PC-9 (cell line): Measurements from ENCODE around the gene CNNM2. TPM values are rescaled to one million over a fixed set of nuclear protein-coding genes. Genes with fewer than 3 reads are reported as not detected.

Experiments
- BruUV-seq: library from RNA; stranded (reverse); fragments of 400-500 nt; replicated peaks from 2 replicates; lab custom pipeline; 2021; lab: Mats Ljungman, UMichigan
- CTCF ChIA-PET: fragments of 300-600 bp; sonication (Branson Sonifier 250); formaldehyde crosslinking; loops from one replicate; lab custom pipeline; 2022; ENCODE audit warnings: antibody characterized with exemption; lab: Charles Lee
- POLR2A ChIA-PET: fragments of 300-600 bp; sonication (Branson Sonifier 250); formaldehyde crosslinking; loops from one replicate; lab custom pipeline; 2022; ENCODE audit warnings: antibody characterized with exemption; ENCODE audit not compliant: unreplicated experiment; lab: Charles Lee
- DNase-seq, 2 experiments: peaks; one replicate each; pipeline versions ENCODE4 v3.0.0 to v3.0.0-alpha.2; 2015 to 2022; ENCODE audit warnings: mixed read lengths in 1 of 2
- H2AFZ ChIP-seq: fragments of 200-600 bp; sonication (generic); 2 replicates; pipeline ENCODE4 v1.8.1; 2017; ENCODE audit warnings: antibody characterized with exemption
- H3F3A ChIP-seq: fragments of 200-600 bp; sonication (generic); 2 replicates; pipeline ENCODE4 v1.8.1; 2017; ENCODE audit warnings: antibody characterized with exemption, mild to moderate bottlenecking, low read depth; ENCODE audit not compliant: insufficient read depth
- H3K27ac ChIP-seq: fragments of 200-600 bp; sonication (generic); 2 replicates; pipeline ENCODE4 v1.6.1; 2016; ENCODE audit warnings: mixed run types
- H3K27me3 ChIP-seq: fragments of 200-600 bp; sonication (generic); 2 replicates; pipeline ENCODE4 v1.6.1; 2016; ENCODE audit warnings: low read depth, mixed run types; ENCODE audit not compliant: insufficient read depth
- H3K36me3 ChIP-seq: fragments of 200-600 bp; sonication (generic); 2 replicates; pipeline ENCODE4 v1.6.1; 2016; ENCODE audit warnings: low read depth, mixed run types
- H3K4me1 ChIP-seq: fragments of 200-600 bp; sonication (generic); replicated peaks from 2 replicates; pipeline ENCODE4 v1.6.1; 2016; ENCODE audit warnings: mixed run types; ENCODE audit not compliant: insufficient read depth
- H3K4me2 ChIP-seq: fragments of 200-600 bp; sonication (generic); 2 replicates; pipeline ENCODE4 v1.6.1; 2017; ENCODE audit warnings: mixed run types
- H3K4me3 ChIP-seq: fragments of 200-600 bp; sonication (generic); 2 replicates; pipeline ENCODE4 v1.6.1; 2016; ENCODE audit warnings: mixed run types
- H3K79me2 ChIP-seq: fragments of 200-600 bp; sonication (generic); 2 replicates; pipeline ENCODE4 v1.6.1; 2017; ENCODE audit warnings: low read depth, mixed run types
- H3K9me2 ChIP-seq: fragments of 200-600 bp; sonication (generic); 2 replicates; pipeline ENCODE4 v1.8.1; 2017; ENCODE audit warnings: mild to moderate bottlenecking; ENCODE audit not compliant: insufficient read depth
- H3K9me3 ChIP-seq: fragments of 200-600 bp; sonication (generic); 2 replicates; pipeline ENCODE4 v1.8.1; 2016; ENCODE audit warnings: low read depth; ENCODE audit not compliant: insufficient read depth
- H4K20me1 ChIP-seq: fragments of 200-600 bp; sonication (generic); 2 replicates; pipeline ENCODE4 v1.8.1; 2017; ENCODE audit not compliant: insufficient read depth
- EZH2 ChIP-seq: fragments of 200-600 bp; sonication (generic); IDR thresholded peaks from 2 replicates; pipeline ENCODE4 v1.8.0; 2017; ENCODE audit warnings: antibody characterized with exemption, low read depth
- intact Hi-C: fragments of 100-400 bp; cut with micrococcal nuclease; formaldehyde crosslinking; loops from one replicate; pipeline ENCODE4 v1.10.0; 2022; ENCODE audit not compliant: unreplicated experiment
- total RNA-seq: library from RNA; stranded (reverse); gene quantifications from 2 replicates; pipeline ENCODE4 v1.2.3, GENCODE V29; 2021
- TF ChIP-seq, protein P1 (sequence below): fragments of 200-600 bp; sonication (generic); conservative IDR thresholded peaks from 2 replicates; pipeline ENCODE4 v1.6.1; 2017; ENCODE audit warnings: mixed run types, antibody characterized with exemption, mild to moderate bottlenecking, moderate library complexity

The CNNM2 gene
- total RNA-seq, 1 experiment from 2014 or later, result 8.8 TPM

- no peak for DNase-seq
- TF ChIP-seq, protein P1, sequence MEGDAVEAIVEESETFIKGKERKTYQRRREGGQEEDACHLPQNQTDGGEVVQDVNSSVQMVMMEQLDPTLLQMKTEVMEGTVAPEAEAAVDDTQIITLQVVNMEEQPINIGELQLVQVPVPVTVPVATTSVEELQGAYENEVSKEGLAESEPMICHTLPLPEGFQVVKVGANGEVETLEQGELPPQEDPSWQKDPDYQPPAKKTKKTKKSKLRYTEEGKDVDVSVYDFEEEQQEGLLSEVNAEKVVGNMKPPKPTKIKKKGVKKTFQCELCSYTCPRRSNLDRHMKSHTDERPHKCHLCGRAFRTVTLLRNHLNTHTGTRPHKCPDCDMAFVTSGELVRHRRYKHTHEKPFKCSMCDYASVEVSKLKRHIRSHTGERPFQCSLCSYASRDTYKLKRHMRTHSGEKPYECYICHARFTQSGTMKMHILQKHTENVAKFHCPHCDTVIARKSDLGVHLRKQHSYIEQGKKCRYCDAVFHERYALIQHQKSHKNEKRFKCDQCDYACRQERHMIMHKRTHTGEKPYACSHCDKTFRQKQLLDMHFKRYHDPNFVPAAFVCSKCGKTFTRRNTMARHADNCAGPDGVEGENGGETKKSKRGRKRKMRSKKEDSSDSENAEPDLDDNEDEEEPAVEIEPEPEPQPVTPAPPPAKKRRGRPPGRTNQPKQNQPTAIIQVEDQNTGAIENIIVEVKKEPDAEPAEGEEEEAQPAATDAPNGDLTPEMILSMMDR, result no peak
- H3K36me3 ChIP-seq, result peaks cover 32% of the 10 kb centered on the region
- no peaks in the 10 kb centered on the region for H3K79me2 ChIP-seq
- no peaks in the 10 kb centered on the region for H3K27me3 ChIP-seq
- H3K4me1 ChIP-seq, result 0 out of 2 replicates have a peak, but pooled peaks cover 4% of the 10 kb centered on the region
- H3K9me3 ChIP-seq, result no peaks in the 10 kb centered on the region
- no TSS peak for BruUV-seq
- H2AFZ ChIP-seq, result no peak overlapping the region
- no peaks in the 10 kb centered on the region; the same call in 1 of the 2 replicates for H4K20me1 ChIP-seq
- CTCF ChIA-PET, result interaction anchor here (0.5 kb wide), 1 partner anchor 93 kb away, joined by 10 read pairs; the partner anchor contains the start of gene NT5C2
- no peak overlapping the region for H3K4me3 ChIP-seq
- no peak overlapping the region for H3K4me2 ChIP-seq
- H3F3A ChIP-seq, result peaks cover 30% of the 10 kb centered on the region; the same call in 1 of the 2 replicates
- no peaks in the 10 kb centered on the region for H3K9me2 ChIP-seq
- intact Hi-C loops, result loop anchor here (10.0 kb wide), 1 partner anchor 74 kb away; no protein-coding TSS in a partner anchor
- POLR2A ChIA-PET, result no interaction called here
- no peak overlapping the region for H3K27ac ChIP-seq
Observed at GRCh38 chr10:103100620-103101019, 182.5 kb downstream of the CNNM2 start.

GRCh38 chr10:103102195-103102594, 184.1 kb downstream of the CNNM2 start:
- CTCF ChIA-PET, result no interaction called here
- no peaks in the 10 kb centered on the region for H3K9me2 ChIP-seq
- peaks cover 1% of the 10 kb centered on the region; the same call in 1 of the 2 replicates for H4K20me1 ChIP-seq
- POLR2A ChIA-PET, result no interaction called here
- TF ChIP-seq, protein P1, result no peak
- no peak for TF ChIP-seq EZH2
- intact Hi-C loops, result loop anchor here (10.0 kb wide), 1 partner anchor 73 kb away; no protein-coding TSS in a partner anchor
- 0 out of 2 replicates have a peak, but pooled peaks cover 7% of the 10 kb centered on the region for H3K4me1 ChIP-seq
- no peaks in the 10 kb centered on the region for H3K79me2 ChIP-seq
- no peak overlapping the region for H3K4me2 ChIP-seq
- BruUV-seq, result no TSS peak
- DNase-seq, result no peak
- no peaks in the 10 kb centered on the region for H3K27me3 ChIP-seq
- H3K27ac ChIP-seq, result no peak overlapping the region
- H2AFZ ChIP-seq, result no peak overlapping the region
- H3F3A ChIP-seq, result peaks cover 27% of the 10 kb centered on the region; the same call in 1 of the 2 replicates
- H3K9me3 ChIP-seq, result no peaks in the 10 kb centered on the region
- H3K4me3 ChIP-seq, result no peak overlapping the region
- peaks cover 24% of the 10 kb centered on the region for H3K36me3 ChIP-seq

- Histone ChIP-seq H3K27me3 (no peaks in the 10 kb centered on the region), H3K4me1 (0 out of 2 replicates have a peak, but pooled peaks cover 7% of the 10 kb centered on the region), H2AFZ (no peak overlapping the region), H3K4me3 (no peak overlapping the region), H3K36me3 (peaks cover 19% of the 10 kb centered on the region), H3F3A (peaks cover 12% of the 10 kb centered on the region; the same call in 1 of the 2 replicates), H3K4me2 (no peak overlapping the region), H4K20me1 (peaks cover 4% of the 10 kb centered on the region; the same call in 1 of the 2 replicates), H3K27ac (no peak overlapping the region), H3K79me2 (no peaks in the 10 kb centered on the region; the same call in 1 of the 2 replicates), H3K9me2 (no peaks in the 10 kb centered on the region), H3K9me3 (no peaks in the 10 kb centered on the region)
- intact Hi-C loops, result loop anchor here (10.0 kb wide), 1 partner anchor 71 kb away; no protein-coding TSS in a partner anchor
- DNase-seq, result no peak
- ChIA-PET POLR2A (no interaction called here), CTCF (no interaction called here)
- no TSS peak for BruUV-seq
- TF ChIP-seq EZH2, result no peak
- TF ChIP-seq, protein P1, result no peak
Observed at GRCh38 chr10:103103989-103104388, 185.9 kb downstream of the CNNM2 start.
